Breast epithelium (tissue), 3 donors: ENCODE results near the gene PTGER3.

ENCODE experiments used
- CTCF ChIP-seq, 3 donors: fragments of 450-650 bp; IDR thresholded peaks; one replicate each; pipeline ENCODE4 v1.5.1; 2016 to 2017; ENCODE audit warnings: antibody characterized with exemption in 3 of 3, mild to moderate bottlenecking in 3 of 3, moderate library complexity in 3 of 3
- POLR2A ChIP-seq: fragments of 450-650 bp; IDR thresholded peaks from one replicate; pipeline ENCODE4 v1.6.1; 2016; ENCODE audit warnings: antibody characterized with exemption, mild to moderate bottlenecking, moderate library complexity

GRCh38 chr1:70979313-70979712 lies 68.3 kb downstream of the PTGER3 start:
- no peak for TF ChIP-seq CTCF (IDR thresholded peaks at IDR 0.05)
- no peak for TF ChIP-seq POLR2A
